LNCaP clone FGC (cell line): ENCODE data around the gene TCERG1L.

Experiments used
- DNase-seq: peaks from one replicate; pipeline ENCODE4 v3.0.0-alpha.2; 2011; ENCODE audit warnings: low read depth
- H3K4me3 ChIP-seq: 2 replicates; pipeline ENCODE4 v1.5.1; 2011; ENCODE audit warnings: mild to moderate bottlenecking, low read depth, low read length, control low read depth
- TF ChIP-seq, protein P1 (sequence below): IDR thresholded peaks from 2 replicates; pipeline ENCODE4 v1.5.1; 2012; ENCODE audit warnings: mild to moderate bottlenecking; ENCODE audit not compliant: control insufficient read depth, insufficient read depth; ENCODE audit errors: extremely low read depth

TCERG1L gene

GRCh38 chr10:131279516-131279915 is 32.0 kb downstream of the TCERG1L start:
- no peak for DNase-seq
- H3K4me3 ChIP-seq: no peak overlapping the region

DNA sequence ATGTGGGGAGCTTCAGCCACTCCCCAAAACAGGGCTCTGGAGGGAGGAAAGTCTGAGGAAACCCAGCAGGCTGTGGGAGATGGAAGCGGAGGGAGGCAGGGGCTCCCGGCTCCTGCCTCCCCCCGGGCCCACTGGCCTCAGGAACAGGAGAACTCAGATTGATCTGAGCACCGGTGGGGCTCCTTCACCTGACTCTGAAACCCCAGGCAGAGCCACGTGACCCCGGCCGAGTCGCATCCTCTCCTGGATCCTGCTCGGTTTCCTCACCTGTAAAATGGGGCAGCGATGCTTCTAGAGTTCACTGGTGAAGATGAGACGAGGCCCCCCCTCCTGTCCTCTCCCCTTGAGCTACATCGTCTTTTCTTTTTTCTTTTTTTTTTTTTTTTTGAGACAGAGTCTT is 33.6 kb downstream of the TCERG1L start:
- no peak overlapping the region for H3K4me3 ChIP-seq
- TF ChIP-seq, protein P1, sequence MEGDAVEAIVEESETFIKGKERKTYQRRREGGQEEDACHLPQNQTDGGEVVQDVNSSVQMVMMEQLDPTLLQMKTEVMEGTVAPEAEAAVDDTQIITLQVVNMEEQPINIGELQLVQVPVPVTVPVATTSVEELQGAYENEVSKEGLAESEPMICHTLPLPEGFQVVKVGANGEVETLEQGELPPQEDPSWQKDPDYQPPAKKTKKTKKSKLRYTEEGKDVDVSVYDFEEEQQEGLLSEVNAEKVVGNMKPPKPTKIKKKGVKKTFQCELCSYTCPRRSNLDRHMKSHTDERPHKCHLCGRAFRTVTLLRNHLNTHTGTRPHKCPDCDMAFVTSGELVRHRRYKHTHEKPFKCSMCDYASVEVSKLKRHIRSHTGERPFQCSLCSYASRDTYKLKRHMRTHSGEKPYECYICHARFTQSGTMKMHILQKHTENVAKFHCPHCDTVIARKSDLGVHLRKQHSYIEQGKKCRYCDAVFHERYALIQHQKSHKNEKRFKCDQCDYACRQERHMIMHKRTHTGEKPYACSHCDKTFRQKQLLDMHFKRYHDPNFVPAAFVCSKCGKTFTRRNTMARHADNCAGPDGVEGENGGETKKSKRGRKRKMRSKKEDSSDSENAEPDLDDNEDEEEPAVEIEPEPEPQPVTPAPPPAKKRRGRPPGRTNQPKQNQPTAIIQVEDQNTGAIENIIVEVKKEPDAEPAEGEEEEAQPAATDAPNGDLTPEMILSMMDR: no peak
- DNase-seq: no peak

More at GRCh38 chr10:131279516-131279915, 32.0 kb downstream of the TCERG1L start:
- TF ChIP-seq, protein P1: no peak

DNA sequence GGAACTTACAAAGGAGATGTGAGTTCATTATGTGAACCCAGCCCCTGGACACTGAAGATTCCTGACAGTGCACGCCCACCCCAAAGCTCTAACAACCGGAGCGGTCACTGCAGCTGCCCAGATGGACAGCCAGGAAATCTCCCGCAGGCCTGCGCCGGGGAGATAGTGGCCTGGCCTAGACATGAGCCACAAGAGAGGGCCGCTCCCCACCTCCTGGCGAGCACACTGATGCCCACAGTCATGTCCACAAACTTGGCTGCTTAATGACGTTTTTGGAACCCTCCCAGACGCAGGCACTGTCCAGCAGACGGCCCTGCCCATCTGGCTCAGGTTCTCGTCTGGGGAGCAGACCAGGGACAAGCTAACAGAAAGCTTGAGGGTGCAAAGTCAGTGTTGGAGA is 34.2 kb downstream of the TCERG1L start:
- TF ChIP-seq, protein P1: no peak
- H3K4me3 ChIP-seq: no peak overlapping the region
- DNase-seq: no peak

DNA sequence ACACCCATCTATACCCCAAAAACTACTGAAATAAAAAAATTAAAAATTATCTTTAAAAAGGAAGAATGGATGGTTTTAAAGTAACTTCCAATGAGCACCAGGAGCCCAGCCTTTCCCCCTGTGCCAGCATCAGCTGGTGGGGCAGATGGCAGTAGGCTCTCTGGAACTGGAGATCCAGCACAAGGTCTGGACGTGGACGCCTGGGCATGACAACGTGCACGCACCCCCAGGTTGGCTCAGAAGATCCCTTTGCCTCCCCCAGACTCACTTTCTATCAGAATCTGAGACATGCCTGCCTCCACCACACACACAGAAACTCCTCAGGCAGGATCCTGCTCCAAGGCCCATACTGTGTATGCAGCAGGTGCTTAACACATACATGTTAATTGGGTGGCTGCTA is 35.8 kb downstream of the TCERG1L start:
- no peak overlapping the region for H3K4me3 ChIP-seq
- TF ChIP-seq, protein P1: no peak
- DNase-seq: no peak

DNA sequence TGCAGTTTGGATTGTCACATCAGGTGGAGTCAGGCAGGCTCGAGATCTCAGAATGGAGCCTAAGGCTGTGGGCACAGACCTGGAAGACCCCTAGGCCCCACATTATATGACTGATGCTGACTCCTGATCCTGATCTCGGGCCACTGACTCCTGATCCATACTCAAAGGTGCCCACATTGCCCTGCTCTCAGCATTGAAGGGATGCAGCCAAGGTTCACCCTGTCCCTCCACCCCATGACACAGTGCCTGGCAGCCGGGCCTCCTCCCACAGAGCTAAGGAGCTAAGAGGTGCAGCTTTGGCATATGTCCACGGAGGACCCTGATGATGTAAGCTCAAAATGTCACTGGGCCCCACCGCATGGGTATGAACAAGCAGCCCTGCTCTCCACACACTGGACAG is 36.6 kb downstream of the TCERG1L start:
- no peak for DNase-seq
- H3K4me3 ChIP-seq: no peak overlapping the region
- TF ChIP-seq, protein P1: no peak

- no peak overlapping the region for H3K4me3 ChIP-seq
- TF ChIP-seq, protein P1: no peak
These were observed 37.2 kb downstream of the TCERG1L start for GRCh38 chr10:131274133-131274880.

GRCh38 chr10:131273476-131273875 is 38.0 kb downstream of the TCERG1L start:
- H3K4me3 ChIP-seq: no peak overlapping the region
- DNase-seq: no peak
- TF ChIP-seq, protein P1: no peak

More at GRCh38 chr10:131274133-131274880, 37.2 kb downstream of the TCERG1L start:
- DNase-seq: no peak
